GM20431 (cell line): ENCODE measurements around the gene PROP1.
"Not testable (repeated sequence)": the region's sequence is repeated elsewhere in the genome, so short reads cannot be mapped to it uniquely, and the experiment has no call there.

Source experiments
- in situ Hi-C: fragments of 300-500 bp; cut with MseI, MboI; formaldehyde crosslinking; loops from one replicate; pipeline ENCODE4 v1.15.0; 2020; ENCODE audit warnings: low sequenced_read_pairs; ENCODE audit not compliant: unreplicated experiment

PROP1 gene

DNA sequence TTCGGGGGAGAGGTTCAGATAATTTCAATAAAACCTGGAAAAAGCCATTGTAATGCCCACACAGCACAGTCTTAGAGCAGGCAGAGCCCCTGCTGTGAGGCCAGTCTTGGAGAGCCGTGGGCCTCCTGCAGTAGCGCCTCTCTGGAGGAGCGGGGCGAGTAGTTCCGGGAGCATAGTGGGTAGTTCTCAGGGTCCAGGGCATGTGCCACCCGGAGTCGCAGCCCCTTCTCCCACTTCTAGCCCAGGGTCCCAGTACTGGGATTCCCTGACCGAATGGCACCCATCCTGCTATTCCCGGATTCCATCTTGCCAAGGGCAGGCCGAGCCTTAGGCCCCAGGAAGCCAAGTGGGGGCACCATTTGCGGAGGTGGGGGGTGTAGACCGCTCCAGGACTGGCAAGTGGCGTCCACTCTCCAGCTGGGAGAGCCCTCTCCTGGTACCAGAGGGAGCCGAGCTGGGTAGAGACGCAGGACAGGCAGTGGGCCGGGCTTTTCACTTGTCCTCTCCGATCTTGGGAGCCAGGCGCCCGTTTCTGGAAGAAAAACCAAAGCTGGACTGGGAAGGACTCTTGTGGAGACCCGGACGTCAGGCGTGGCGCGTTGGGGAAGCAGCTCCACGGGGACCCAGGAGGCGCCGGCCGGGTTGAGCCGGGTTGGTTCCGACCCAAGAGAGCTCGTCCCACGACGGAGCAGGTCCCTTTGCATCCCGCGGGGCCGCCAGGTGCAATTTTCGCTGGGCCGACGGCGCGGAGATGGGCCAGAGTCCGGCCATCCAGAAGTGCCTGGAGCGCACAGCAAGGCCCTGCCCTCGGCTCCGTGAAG is 12.1 kb downstream of the PROP1 start:
- in situ Hi-C loops: no loop called here

DNA sequence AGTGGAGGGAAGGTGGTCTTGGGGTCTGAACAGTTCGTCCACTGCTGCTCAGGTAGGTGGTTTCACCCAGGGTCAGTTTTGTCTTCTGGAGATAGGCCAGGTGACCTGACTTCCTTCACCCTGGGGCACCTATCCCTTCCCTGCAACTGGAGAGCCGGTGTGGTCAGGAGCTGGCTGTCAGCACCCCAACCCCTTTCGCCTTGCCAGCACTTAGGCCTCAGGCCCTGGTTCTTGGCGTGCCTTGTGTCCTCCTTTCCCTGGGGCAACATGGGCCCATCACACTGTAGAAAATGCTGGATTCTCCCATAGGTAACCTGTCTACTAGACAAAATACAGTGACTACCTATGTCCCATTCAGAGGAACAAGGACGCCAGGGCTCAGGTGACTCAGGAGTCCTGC is 13.1 kb downstream of the PROP1 start:
- in situ Hi-C loops: no loop called here

DNA sequence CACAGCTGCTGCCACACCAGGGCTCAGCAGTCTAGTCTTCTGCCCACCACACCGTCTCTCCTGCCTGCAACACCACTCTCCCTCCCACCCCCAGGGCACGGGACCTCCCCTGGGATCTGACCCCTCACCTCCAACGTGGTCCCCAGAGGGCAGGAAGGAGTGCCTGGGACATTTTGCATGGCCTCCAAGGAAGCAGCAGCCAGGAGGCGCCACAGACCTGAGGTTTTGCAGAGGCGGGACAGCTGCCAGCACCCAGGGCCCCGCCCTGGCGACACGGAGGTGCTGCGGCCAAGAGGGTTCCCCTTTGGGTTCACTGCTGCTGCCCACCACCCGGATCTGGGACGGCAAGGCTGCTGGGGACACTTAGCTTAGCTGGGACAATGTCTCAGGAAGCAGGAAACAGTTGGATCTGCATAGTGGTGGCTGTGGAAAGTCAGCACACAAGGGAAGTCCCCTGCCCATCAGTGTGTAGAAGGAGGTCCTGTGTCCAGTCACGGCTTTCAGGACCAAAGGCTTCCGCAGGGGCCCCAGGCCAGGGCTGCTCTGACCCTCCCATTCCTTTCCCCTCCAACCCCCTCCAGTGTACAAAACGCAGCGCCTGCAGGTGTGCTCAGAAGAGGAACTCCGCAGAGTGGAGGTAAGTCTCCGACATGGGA is 13.8 kb downstream of the PROP1 start:
- in situ Hi-C loops: no loop called here

DNA sequence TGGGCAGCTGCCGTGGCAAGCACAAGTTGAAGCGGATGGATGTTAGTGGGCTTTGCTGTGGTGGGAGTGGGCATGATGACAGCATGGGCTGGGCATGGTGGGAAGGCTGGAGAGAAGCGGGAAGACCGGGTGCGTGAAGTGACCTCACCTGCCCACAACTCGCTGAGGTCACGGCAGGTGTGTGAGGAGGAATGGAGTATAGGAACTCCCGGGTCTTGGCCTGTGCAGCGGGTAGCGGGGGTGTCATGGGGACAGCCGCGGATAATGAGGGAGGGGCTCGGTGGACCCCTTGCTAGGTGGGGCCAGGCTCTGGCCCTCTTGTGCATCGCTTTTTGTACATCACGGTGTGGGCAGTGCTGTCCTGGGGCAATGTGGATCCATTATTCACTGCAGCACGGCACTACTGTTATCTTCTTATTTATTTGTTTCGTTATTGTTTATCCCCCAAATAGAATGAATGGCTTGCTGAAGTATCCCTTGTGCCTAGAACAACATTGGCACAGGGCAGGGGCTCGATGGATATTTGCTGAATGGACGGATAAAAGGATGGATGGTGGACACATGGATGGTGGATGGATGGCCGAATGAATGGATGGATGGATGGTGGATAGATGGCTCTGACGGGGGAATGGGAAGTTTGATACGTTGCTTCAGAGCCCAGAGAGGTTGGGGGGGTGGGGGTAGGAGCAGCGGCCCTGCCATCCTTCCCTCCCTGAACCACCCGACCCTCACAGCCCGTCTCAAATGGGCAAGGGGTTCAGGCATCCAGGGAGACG is 14.6 kb downstream of the PROP1 start:
- in situ Hi-C loops: no loop called here

DNA sequence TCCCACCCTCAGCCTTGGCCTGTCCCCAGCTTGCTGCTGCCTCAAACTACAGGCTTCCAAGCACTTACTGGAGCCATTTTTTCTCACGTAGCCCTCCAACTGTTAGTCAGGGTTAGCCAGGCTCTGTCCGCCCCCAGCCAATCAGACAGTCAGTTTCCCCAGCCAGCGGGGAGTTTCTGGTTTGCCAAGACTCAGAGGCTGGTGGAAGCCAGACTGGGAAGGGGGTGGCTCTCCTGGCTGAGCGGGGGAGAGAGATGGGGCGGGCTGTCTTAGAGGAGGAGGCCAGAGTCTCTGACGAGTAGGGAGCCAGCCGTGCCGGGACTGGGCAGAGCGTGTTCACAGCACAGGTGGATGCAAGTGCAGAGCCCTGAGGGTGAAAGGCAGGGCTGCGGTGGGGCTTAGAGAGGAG is 15.3 kb downstream of the PROP1 start:
- in situ Hi-C loops: no loop called here

DNA sequence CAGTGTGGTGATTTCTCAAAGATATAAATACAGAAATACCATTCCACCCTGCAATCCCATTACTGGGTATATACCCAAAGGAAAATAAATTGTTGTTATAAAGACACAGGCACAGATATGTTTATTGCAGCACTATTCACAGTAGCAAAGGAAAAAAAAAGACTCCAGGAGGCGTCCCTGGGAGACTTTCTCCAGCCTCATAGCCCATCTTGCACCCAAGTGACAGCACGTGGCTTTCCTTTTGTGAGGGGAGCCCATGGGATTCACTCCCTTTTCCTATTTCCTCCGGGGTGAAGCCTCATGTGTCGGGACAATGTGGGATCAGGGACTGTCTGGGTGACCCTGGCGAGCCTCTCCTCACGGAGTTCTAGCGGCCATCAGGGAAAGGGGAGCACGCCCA is 18.4 kb downstream of the PROP1 start:
- in situ Hi-C loops: not testable (repeated sequence)

DNA sequence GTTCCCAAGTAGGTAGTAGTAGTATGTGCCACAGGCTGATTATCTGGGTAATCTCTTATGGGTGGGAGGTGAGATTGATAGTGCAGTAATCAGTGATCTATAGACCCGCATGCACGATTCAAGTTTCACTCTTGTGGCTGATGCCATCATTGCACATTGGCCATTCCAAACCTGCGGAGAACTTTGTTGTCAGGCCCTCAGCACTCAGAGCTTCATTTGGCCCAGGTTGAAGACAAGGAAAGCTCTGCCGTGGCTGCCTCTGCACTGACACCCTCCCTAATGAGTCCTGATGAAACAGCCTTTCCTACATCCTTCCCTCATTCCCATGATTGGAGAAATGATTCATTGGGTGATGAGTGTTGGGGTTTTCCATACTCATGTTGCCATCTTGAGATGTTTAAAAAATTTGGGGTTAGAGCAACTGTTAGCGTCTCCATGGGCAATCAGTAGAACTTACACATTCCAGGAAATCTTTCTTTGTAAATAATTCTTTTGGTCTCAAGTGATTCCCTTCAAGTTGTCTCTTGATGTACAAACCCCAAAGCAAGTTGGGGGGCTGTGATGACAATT is 22.9 kb downstream of the PROP1 start:
- in situ Hi-C loops: loop anchor here (25.0 kb wide), 2 partner anchors 89 to 189 kb away; partner anchors contain the start of gene NHP2

DNA sequence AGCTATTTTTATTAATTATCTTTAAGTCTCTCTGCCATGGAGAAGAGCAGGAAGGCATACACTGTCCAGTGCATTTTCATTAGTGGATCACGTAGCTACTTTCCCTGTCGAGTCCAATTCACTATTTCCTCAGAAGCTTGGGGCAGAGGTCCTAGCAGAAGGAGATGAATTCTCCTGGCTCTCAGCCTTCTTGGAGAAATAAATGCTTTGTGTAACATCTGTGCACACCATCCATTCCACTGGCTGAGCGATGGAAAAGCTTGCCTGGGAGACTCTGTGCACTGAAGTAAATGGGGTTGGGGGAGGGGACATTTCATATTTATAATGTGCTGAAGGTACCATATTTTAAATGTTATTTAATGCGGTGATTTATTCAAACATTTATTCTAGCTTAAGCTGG is 23.4 kb downstream of the PROP1 start:
- in situ Hi-C loops: loop anchor here (25.0 kb wide), 2 partner anchors 90 to 190 kb away; partner anchors contain the start of gene NHP2

DNA sequence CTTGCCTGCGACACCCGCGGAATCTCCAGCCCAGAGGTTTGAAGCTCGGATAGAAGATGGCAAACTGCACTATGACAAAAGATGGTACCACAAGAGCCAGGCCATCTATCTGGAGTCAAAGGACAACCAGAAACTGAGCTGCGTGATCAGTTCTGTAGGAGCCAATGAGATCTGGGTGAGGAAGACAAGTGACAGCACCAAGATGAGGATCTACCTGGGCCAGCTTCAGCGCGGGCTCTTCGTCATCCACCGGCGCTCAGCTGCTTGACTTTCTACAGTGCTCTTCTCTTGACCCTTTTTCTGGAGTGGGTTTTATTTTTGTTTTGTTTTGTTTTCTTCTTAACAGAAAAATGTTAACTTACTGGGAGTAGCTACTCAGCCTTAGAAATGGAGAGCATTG is 24.0 kb downstream of the PROP1 start:
- in situ Hi-C loops: loop anchor here (25.0 kb wide), 2 partner anchors 90 to 190 kb away; partner anchors contain the start of gene NHP2

DNA sequence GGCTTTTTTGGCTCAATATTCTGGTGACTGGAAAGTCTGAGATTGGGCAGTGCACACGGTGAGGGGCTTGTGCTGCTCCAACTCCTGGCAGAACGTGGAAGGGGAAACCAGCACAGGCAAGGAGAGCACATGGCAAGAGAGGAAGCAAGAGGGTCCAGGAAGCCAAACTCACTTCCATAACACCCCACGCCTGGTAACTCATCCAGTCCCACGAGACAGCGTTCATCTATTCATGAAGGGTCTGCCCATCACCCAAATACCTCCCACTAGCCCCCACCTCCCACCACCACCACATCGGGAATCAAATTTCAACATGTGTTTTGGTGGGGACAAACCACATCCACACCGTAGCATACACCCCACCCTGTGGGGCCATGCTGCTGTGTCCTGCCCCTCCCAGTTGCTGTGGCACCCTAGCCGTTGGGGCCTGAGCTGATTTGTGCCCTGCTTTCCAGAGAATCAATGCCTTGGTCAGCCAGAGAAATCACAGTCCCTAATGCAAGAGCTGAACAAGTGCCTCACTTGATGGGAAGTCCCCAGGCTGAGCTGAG is 27.3 kb downstream of the PROP1 start:
- in situ Hi-C loops: loop anchor here (25.0 kb wide), 2 partner anchors 94 to 194 kb away; partner anchors contain the start of gene NHP2

DNA sequence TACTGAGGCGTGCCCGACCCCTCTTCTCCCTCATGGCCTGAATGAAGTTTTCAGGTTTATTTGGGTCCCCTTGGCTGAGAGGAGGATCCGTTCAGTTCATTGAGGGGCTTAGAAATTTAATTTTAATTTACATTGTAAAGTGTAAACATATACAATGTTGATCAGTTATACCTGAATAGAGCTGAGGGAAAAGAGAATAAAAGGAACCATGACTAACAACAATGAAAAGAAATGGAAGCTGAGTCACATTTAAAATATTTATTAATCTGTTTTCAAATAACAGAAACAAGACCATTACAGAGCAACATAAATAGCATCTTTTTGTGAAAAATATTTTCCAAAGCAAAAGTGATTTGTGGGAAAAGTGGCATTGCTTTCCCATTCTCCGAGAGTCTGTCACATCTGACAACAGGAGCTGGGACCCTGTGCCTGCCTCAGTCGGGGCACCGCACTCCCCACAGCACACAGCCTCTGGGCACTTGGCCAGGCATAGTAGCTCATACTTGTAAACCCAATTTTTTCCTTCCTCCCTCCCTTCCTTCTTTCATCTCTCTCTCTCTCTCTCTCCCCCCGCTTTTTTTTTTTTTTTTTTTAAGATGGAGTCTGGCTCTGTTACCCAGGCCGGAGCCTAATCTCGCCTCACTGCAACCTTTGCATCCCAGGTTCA is 28.7 kb downstream of the PROP1 start:
- in situ Hi-C loops: loop anchor here (25.0 kb wide), 2 partner anchors 95 to 195 kb away; partner anchors contain the start of gene NHP2

DNA sequence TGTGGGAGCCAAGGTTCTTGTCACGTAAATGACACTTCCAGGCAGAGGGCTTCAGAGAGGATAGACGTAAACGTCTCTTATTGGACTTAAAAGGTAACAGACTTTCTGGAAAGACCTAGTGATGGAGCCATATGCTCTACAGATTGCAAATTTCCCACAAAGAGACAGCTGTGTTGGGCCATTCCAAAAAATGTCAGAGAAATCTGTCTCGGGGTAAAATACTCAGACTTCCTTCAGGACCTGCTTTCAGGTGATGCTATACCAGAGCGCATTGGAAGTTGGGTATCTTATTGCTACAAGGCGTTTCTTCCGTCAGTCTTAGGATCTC is 29.2 kb downstream of the PROP1 start:
- in situ Hi-C loops: loop anchor here (25.0 kb wide), 2 partner anchors 95 to 195 kb away; partner anchors contain the start of gene NHP2

DNA sequence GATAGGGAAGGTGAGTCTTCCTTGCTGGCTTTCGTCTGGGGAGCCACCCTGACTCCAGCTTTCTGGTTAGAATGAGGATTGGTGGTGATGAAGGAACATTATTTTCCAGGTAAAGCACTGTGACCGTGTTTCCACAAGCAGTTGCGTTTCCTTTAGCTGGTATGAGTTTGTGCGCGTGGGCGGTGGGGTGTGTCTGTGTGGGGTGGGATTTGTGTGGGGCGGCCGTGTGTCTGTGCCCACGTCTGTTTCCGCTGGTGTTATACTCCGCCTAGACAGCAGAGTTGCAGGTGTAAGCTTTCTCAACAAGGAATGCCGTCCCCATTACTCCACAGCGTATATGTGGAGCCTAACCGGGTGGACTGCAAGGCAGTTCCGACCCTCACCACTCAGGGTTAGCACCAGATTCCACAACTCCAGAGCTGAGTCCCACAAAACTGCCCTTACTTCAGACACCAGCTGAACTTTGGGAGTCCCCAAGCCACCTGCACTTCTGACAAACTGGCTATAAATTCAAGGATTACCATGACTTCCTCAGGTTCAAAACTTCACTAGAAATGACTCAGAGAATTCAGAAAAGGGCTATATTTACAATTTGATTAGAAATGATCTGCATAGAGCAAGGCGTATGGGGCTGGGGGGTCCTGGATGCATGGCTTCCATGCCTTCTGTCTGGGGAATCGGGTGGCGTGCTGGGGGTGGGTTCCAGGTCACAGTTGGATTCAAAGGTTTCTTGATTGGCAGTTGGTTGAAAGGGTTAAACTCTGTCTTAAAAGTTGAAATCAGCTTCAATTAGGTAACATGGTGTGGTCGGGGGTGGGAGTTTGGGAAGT is 29.8 kb downstream of the PROP1 start:
- in situ Hi-C loops: loop anchor here (25.0 kb wide), 2 partner anchors 96 to 196 kb away; partner anchors contain the start of gene NHP2

DNA sequence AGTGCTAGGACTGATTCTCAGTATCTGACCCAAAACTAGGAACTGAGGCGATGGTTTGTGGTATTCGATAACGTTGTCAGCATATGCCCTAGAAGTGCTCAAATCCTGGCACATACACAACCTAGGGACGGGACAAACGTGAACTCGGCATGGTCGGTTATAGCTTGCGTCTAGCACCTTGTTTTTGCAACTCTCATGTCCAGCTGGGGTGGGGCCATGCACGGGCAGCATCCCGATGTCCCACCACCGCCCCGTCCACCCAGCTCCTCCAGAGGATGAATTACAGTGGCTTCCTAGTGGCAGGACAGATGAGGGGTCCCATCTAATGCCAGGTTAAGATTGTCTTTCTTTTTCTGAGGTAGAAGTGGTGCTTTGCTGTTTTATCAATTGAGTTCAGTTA is 31.6 kb downstream of the PROP1 start:
- in situ Hi-C loops: loop anchor here (25.0 kb wide), 2 partner anchors 98 to 198 kb away; partner anchors contain the start of gene NHP2

DNA sequence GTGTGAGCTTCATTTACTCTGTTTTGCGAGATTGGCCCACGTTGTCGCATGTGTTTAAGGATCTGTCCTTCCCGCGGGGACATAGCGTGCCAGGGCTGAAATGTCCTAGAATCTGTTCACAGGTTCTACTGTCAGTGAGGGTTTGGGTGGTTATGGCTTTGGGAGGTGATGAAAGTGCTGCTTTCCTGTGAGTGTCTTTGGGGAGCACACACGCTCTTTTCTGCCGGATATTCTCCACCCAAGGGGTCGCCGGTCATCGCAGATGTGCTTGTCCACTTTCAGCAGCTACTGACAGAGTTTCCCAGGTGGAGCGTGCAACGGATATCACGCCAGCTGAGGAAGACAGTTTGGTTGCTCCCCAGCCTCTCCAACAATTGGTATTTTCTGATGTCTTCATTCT is 32.1 kb downstream of the PROP1 start:
- in situ Hi-C loops: loop anchor here (25.0 kb wide), 2 partner anchors 98 to 198 kb away; partner anchors contain the start of gene NHP2

DNA sequence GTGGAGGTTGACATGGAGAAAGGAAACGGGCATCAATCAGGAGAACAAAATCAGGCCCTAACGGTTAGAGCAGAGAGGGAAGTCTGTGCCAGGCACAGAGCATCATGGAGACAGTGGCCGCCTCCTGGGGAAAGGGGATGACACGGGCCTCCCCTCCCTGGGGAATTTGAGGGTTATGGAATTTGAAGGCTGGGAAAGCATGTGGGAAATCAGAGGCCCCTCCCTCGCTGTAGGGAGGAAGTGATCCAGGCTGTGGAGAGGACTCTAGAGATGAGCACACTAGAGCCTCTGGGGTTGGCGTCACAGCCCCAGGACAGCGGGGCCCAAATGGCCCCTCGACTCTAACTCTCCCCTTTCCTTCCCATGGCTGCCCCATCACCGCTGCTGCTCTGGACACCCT is 36.7 kb downstream of the PROP1 start:
- in situ Hi-C loops: loop anchor here (25.0 kb wide), 2 partner anchors 103 to 203 kb away; partner anchors contain the start of gene NHP2

DNA sequence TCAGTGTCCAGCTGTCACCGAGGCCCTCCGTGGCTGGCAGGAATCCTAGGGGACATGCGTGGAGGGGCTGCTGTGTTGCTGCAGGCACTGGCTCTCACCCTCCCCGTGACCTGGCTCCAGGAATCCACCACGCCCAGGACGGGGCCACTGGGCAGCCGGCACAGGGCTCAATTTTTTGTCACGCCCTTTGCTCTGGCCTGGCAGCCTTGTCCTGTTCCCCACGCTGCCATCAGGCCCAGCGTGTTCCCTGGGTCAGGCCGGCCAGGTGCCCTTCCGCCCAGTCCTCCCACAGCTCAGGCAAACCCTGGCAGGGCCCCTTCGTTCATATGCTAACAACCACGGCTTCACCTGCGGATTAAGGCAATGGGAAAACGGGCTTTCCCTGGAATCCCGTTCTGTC is 37.3 kb downstream of the PROP1 start:
- in situ Hi-C loops: loop anchor here (25.0 kb wide), 2 partner anchors 104 to 204 kb away; partner anchors contain the start of gene NHP2

DNA sequence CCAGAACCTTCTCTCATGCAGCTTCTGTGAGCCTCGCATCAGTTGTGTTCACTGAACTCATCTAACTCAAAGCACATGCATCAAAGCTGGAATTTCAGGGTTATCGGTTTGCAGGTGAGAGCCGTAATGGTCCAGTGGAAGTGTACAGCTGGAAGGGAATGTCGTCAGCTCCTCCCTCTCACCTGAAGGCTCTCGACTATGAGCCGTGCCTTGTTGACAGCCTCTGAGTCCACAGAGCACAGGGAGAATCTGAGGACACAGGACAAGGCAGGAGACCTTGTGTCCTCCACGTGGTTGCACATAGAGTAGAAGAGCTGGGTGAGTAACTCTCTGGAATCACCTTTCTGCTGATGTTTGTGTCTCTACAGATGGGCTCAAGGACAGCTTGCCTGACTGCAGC is 38.8 kb downstream of the PROP1 start:
- in situ Hi-C loops: loop anchor here (25.0 kb wide), 2 partner anchors 105 to 205 kb away; partner anchors contain the start of gene NHP2
